SK-N-SH (cell line): ENCODE results near the gene GASK1A. TPM values are rescaled to one million over a fixed set of nuclear protein-coding genes. Genes with fewer than 3 reads are reported as not detected.

ENCODE experiments used
- CTCF ChIA-PET: fragments of 300-600, 350-600 bp; formaldehyde crosslinking; extraction: SDS; loops from one replicate; lab custom pipeline; 2021; lab: Yijun Ruan, JAX
- POLR2A ChIA-PET: fragments of 350-600 bp; sonication (Branson Sonifier 250); formaldehyde crosslinking; extraction: SDS; loops from one replicate; lab custom pipeline; 2020; ENCODE audit warnings: antibody characterized with exemption, inconsistent platforms; lab: Yijun Ruan, JAX
- DNase-seq: peaks from one replicate; pipeline ENCODE4 v3.0.0; 2012
- H2AFZ ChIP-seq: fragments of 200-600 bp; sonication (generic); 2 replicates; pipeline ENCODE4 v1.8.1; 2016; ENCODE audit warnings: antibody characterized with exemption, mild to moderate bottlenecking, low read depth
- H3F3A ChIP-seq: fragments of 200-600 bp; sonication (generic); replicated peaks from 2 replicates; pipeline ENCODE3; 2016; ENCODE audit warnings: antibody characterized with exemption, mild to moderate bottlenecking; ENCODE audit not compliant: insufficient read depth
- H3K27ac ChIP-seq, 2 experiments: fragments of 200-500 bp in 1 of 2; fragments of 200-600 bp in 1 of 2; sonication (Bioruptor generic) in 1 of 2; sonication (generic), shearing (Covaris generic) in 1 of 2; 2 replicates each; pipeline versions ENCODE4 v1.5.1 to v1.6.1; 2014 to 2016; ENCODE audit warnings: low read depth in 2 of 2, inconsistent platforms in 1 of 2, low read length in 1 of 2, mild to moderate bottlenecking in 1 of 2, mixed read lengths in 1 of 2
- H3K27me3 ChIP-seq: fragments of 200-600 bp; sonication (generic), shearing (Covaris generic); 2 replicates; pipeline ENCODE4 v1.6.1; 2016; ENCODE audit warnings: mixed run types; ENCODE audit not compliant: insufficient read depth
- H3K36me3 ChIP-seq, 2 experiments: fragments of 200-500 bp in 1 of 2; fragments of 200-600 bp in 1 of 2; sonication (Bioruptor generic) in 1 of 2; sonication (generic) in 1 of 2; replicated peaks in 1 of 2; 2 replicates each; pipeline versions ENCODE3 to v1.5.1; 2014 to 2016; ENCODE audit warnings: low read length in 1 of 2, mild to moderate bottlenecking in 1 of 2; ENCODE audit not compliant: insufficient read depth in 2 of 2, control insufficient read depth in 1 of 2
- H3K4me1 ChIP-seq, 2 experiments: fragments of 200-500 bp in 1 of 2; fragments of 200-600 bp in 1 of 2; sonication (Bioruptor generic) in 1 of 2; sonication (generic), shearing (Covaris generic) in 1 of 2; 2 replicates each; pipeline versions ENCODE4 v1.5.1 to v1.6.1; 2014 to 2016; ENCODE audit warnings: low read depth in 1 of 2, low read length in 1 of 2, mixed run types in 1 of 2; ENCODE audit not compliant: insufficient read depth in 2 of 2, control insufficient read depth in 1 of 2
- H3K4me2 ChIP-seq: fragments of 200-600 bp; sonication (generic), shearing (Covaris generic); 2 replicates; pipeline ENCODE4 v1.6.1; 2017; ENCODE audit warnings: mixed run types
- H3K4me3 ChIP-seq, 2 experiments: fragments of 200-500 bp in 1 of 2; fragments of 200-600 bp in 1 of 2; sonication (Bioruptor generic) in 1 of 2; sonication (generic), shearing (Covaris generic) in 1 of 2; 2 replicates each; pipeline versions ENCODE4 v1.5.1 to v1.8.1; 2014 to 2016; ENCODE audit warnings: low read depth in 2 of 2, inconsistent platforms in 1 of 2, low read length in 1 of 2, mild to moderate bottlenecking in 1 of 2, mixed read lengths in 1 of 2, moderate library complexity in 1 of 2
- H3K79me2 ChIP-seq: fragments of 200-600 bp; sonication (generic); 2 replicates; pipeline ENCODE4 v1.8.1; 2017; ENCODE audit warnings: mild to moderate bottlenecking; ENCODE audit not compliant: insufficient read depth
- H3K9ac ChIP-seq: fragments of 200-600 bp; sonication (generic); 2 replicates; pipeline ENCODE4 v1.6.1; 2017; ENCODE audit warnings: mixed run types
- H3K9me2 ChIP-seq: fragments of 200-600 bp; sonication (generic); 2 replicates; pipeline ENCODE4 v1.6.1; 2017; ENCODE audit warnings: mixed run types
- H3K9me3 ChIP-seq: fragments of 200-600 bp; sonication (generic); 2 replicates; pipeline ENCODE4 v1.6.1; 2017; ENCODE audit warnings: mixed run types, mild to moderate bottlenecking, moderate library complexity
- H4K20me1 ChIP-seq: fragments of 200-600 bp; sonication (generic); 2 replicates; pipeline ENCODE4 v1.6.1; 2017; ENCODE audit warnings: mild to moderate bottlenecking, mixed run types; ENCODE audit not compliant: insufficient read depth
- ELF1 ChIP-seq: IDR thresholded peaks from 2 replicates; pipeline ENCODE4 v1.4.0; 2012
- EP300 ChIP-seq, 2 experiments: IDR thresholded peaks; 2 replicates each; pipeline versions ENCODE4 v1.4.0 to v1.6.1; 2012; ENCODE audit warnings: borderline replicate concordance in 1 of 2, low read depth in 1 of 2, low read length in 1 of 2
- EZH2phosphoT487 ChIP-seq: fragments of 200-600 bp; sonication (generic); IDR thresholded peaks from 2 replicates; pipeline ENCODE4 v1.6.1; 2017; ENCODE audit warnings: low read depth, mixed run types, mild to moderate bottlenecking, antibody characterized with exemption, moderate library complexity, borderline replicate concordance
- FOXJ3 ChIP-seq: sonication (generic); formaldehyde crosslinking; IDR thresholded peaks from 2 replicates; pipeline ENCODE4 v1.5.1; 2020; ENCODE audit warnings: mild to moderate bottlenecking, missing genetic modification reagents
- GABPA ChIP-seq: IDR thresholded peaks from 2 replicates; pipeline ENCODE4 v1.4.0; 2012; ENCODE audit warnings: low read depth, mild to moderate bottlenecking
- IRF3 ChIP-seq: fragments of 150-350 bp; IDR thresholded peaks from 2 replicates; pipeline ENCODE4 v1.6.1; 2016; ENCODE audit warnings: mild to moderate bottlenecking, low read depth, low read length
- JUND ChIP-seq: IDR thresholded peaks from 2 replicates; pipeline ENCODE4 v1.4.0; 2012
- MEF2A ChIP-seq: IDR thresholded peaks from 2 replicates; pipeline ENCODE4 v1.4.0; 2012; ENCODE audit warnings: low read depth, borderline replicate concordance
- MXI1 ChIP-seq: IDR thresholded peaks from 2 replicates; pipeline ENCODE4 v1.6.1; 2012; ENCODE audit warnings: mild to moderate bottlenecking, low read depth, low read length, improper control_type of control experiment
- NFIC ChIP-seq: IDR thresholded peaks from 2 replicates; pipeline ENCODE4 v1.4.0; 2012; ENCODE audit warnings: borderline replicate concordance
- NRF1 ChIP-seq: IDR thresholded peaks from 2 replicates; pipeline ENCODE4 v1.6.1; 2012; ENCODE audit warnings: low read depth, mild to moderate bottlenecking, low read length
- PBX3 ChIP-seq: IDR thresholded peaks from 2 replicates; pipeline ENCODE4; 2012
- RAD21 ChIP-seq: IDR thresholded peaks from 2 replicates; pipeline ENCODE4 v1.6.1; 2012; ENCODE audit warnings: mild to moderate bottlenecking, low read length
- RCOR1 ChIP-seq: fragments of 150-350 bp; IDR thresholded peaks from 2 replicates; pipeline ENCODE4 v1.6.1; 2017; ENCODE audit warnings: antibody characterized with exemption, low read length
- RFX5 ChIP-seq: IDR thresholded peaks from 2 replicates; pipeline ENCODE4 v1.6.1; 2012; ENCODE audit warnings: mild to moderate bottlenecking, improper control_type of control experiment, low read length
- RXRA ChIP-seq: IDR thresholded peaks from 2 replicates; pipeline ENCODE4 v1.4.0; 2012; ENCODE audit warnings: low read depth, mild to moderate bottlenecking, borderline replicate concordance
- SMC3 ChIP-seq: IDR thresholded peaks from 2 replicates; pipeline ENCODE4 v1.6.1; 2012; ENCODE audit warnings: low read depth, low read length, improper control_type of control experiment
- TAF1 ChIP-seq: IDR thresholded peaks from 2 replicates; pipeline ENCODE4 v1.6.1; 2012; ENCODE audit warnings: low read depth, mild to moderate bottlenecking, low read length, moderate library complexity, borderline replicate concordance
- TCF12 ChIP-seq: IDR thresholded peaks from 2 replicates; pipeline ENCODE4 v1.4.0; 2012
- TEAD4 ChIP-seq: IDR thresholded peaks from 2 replicates; pipeline ENCODE4 v1.4.0; 2012; ENCODE audit warnings: mild to moderate bottlenecking, borderline replicate concordance; ENCODE audit not compliant: insufficient read depth
- YY1 ChIP-seq: IDR thresholded peaks from 2 replicates; pipeline ENCODE4 v1.4.0; 2012; ENCODE audit warnings: low read depth, mild to moderate bottlenecking
- WGBS: methylation state at CpG from one replicate; pipeline ENCODE4 v1.1.6; 2017; ENCODE audit warnings: low lambda C conversion rate; 5-methylcytosine and 5-hydroxymethylcytosine counted together
- polyA plus RNA-seq, 3 experiments: library from polyadenylated mRNA; depleted of rRNA; stranded (reverse); fragments of >200 nt; gene quantifications; 2 replicates each; pipeline ENCODE4 v1.2.3, GENCODE V29; 2012
- TF ChIP-seq, protein P1 (sequence below): fragments of 150-350 bp; IDR thresholded peaks from 2 replicates; pipeline ENCODE4 v1.6.1; 2017; ENCODE audit warnings: antibody characterized with exemption, low read length, low read depth, borderline replicate concordance
- TF ChIP-seq, protein P2 (sequence below): IDR thresholded peaks from 2 replicates; pipeline ENCODE4 v1.4.0; 2012; ENCODE audit warnings: low read depth, borderline replicate concordance

Gene GASK1A
- polyA plus RNA-seq, 1 of the 3 experiments (the other 2 are of a cell fraction), result not detected

DNA sequence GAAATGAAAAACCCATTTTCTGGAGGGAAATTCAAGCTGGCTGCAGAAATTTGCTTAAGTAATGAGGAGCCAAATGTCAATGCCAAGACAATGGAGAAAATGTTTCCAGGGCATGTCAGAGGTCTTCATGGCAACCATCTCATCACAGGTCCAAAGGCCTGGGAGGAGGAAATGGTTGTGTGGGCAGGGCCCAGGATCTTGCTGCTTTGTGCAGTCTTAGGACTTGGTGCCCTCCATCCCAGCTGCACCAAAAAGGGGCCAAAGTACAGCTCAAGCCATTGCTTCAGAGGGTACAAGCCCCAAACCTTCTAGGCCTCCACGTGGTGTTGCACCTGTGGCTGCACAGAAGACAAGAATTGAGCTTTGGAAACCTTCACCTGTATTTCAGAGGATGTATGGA lies 67.5 kb downstream of the GASK1A start:
- Histone ChIP-seq H4K20me1 (no peaks in the 10 kb centered on the region), H3K4me1 (no peaks in the 10 kb centered on the region), H3K9ac (no peak overlapping the region), H3K4me3 (no peak overlapping the region), H3K9me3 (no peaks in the 10 kb centered on the region), H3K27me3 (no peaks in the 10 kb centered on the region), H3K79me2 (no peaks in the 10 kb centered on the region), H3K27ac (no peak overlapping the region), H2AFZ (no peak overlapping the region), H3K9me2 (no peaks in the 10 kb centered on the region), H3K4me2 (no peak overlapping the region), H3F3A (no peaks in the 10 kb centered on the region), H3K36me3 (no peaks in the 10 kb centered on the region)
- POLR2A ChIA-PET, result no interaction called here
- WGBS, result 0% methylated on average over 1 of the region's 1 CpG
- DNase-seq, result no peak
- no peak for TF ChIP-seq GABPA
- TF ChIP-seq SMC3, result no peak
- no peak for TF ChIP-seq FOXJ3 (CRISPR knock-in tag)
- TF ChIP-seq NFIC, result no peak
- no peak for TF ChIP-seq RCOR1
- TF ChIP-seq RAD21, result no peak
- no peak for TF ChIP-seq MEF2A
- no peak for TF ChIP-seq TAF1
- TF ChIP-seq PBX3, result no peak
- TF ChIP-seq MXI1, result no peak
- TF ChIP-seq RXRA, result no peak
- TF ChIP-seq YY1, result no peak
- no peak for TF ChIP-seq TCF12
- no peak for TF ChIP-seq RFX5
- TF ChIP-seq, protein P1, sequence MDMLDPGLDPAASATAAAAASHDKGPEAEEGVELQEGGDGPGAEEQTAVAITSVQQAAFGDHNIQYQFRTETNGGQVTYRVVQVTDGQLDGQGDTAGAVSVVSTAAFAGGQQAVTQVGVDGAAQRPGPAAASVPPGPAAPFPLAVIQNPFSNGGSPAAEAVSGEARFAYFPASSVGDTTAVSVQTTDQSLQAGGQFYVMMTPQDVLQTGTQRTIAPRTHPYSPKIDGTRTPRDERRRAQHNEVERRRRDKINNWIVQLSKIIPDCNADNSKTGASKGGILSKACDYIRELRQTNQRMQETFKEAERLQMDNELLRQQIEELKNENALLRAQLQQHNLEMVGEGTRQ, result no peak
- TF ChIP-seq JUND, result no peak
- TF ChIP-seq, protein P2, sequence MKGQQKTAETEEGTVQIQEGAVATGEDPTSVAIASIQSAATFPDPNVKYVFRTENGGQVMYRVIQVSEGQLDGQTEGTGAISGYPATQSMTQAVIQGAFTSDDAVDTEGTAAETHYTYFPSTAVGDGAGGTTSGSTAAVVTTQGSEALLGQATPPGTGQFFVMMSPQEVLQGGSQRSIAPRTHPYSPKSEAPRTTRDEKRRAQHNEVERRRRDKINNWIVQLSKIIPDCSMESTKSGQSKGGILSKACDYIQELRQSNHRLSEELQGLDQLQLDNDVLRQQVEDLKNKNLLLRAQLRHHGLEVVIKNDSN, result no peak
- CTCF ChIA-PET, result no interaction called here

GRCh38 chr3:43048470-43048869 lies 69.4 kb downstream of the GASK1A start:
- no peak overlapping the region for H3K9ac ChIP-seq
- TF ChIP-seq NRF1 (no peak), EP300 (IDR thresholded peaks at IDR 0.05; ENCODE audit: borderline replicate concordance in 1 of 2, low read depth in 1 of 2, low read length in 1 of 2) (no peak), RFX5 (no peak), IRF3 (no peak), TAF1 (no peak), EZH2phosphoT487 (no peak), MXI1 (no peak), ELF1 (no peak), TEAD4 (no peak)
- no peaks in the 10 kb centered on the region for H3K27me3 ChIP-seq
- no peaks in the 10 kb centered on the region for H3K36me3 ChIP-seq
- H3K27ac ChIP-seq, result no peak overlapping the region
- H4K20me1 ChIP-seq, result no peaks in the 10 kb centered on the region
- H3K9me3 ChIP-seq, result no peaks in the 10 kb centered on the region
- H2AFZ ChIP-seq, result no peak overlapping the region
- no peaks in the 10 kb centered on the region for H3K79me2 ChIP-seq
- ChIA-PET CTCF (no interaction called here), POLR2A (no interaction called here)
- H3F3A ChIP-seq, result no peaks in the 10 kb centered on the region
- DNase-seq, result no peak
- H3K9me2 ChIP-seq, result no peaks in the 10 kb centered on the region
- H3K4me1 ChIP-seq, result no peaks in the 10 kb centered on the region
- no peak overlapping the region for H3K4me2 ChIP-seq
- H3K4me3 ChIP-seq, result no peak overlapping the region
